MM.1S (cell line): Measurements from ENCODE around the gene SLC12A7.
A peak's percentile ranks its signal among the peaks of the same experiment; 100 is the strongest.

Experiments
- DNase-seq: peaks from one replicate; pipeline ENCODE4 v3.0.0-alpha.2; 2015
- H2AFZ ChIP-seq: fragments of 300-600 bp; sonication (generic); 2 replicates; pipeline ENCODE4 v1.6.0; 2016; ENCODE audit warnings: antibody characterized with exemption, low read length
- H3F3A ChIP-seq: fragments of 300-600 bp; sonication (generic); 2 replicates; pipeline ENCODE4 v1.6.1; 2016; ENCODE audit warnings: mild to moderate bottlenecking, antibody characterized with exemption, low read length, moderate library complexity, mixed read lengths; ENCODE audit not compliant: insufficient read depth
- H3K27ac ChIP-seq: fragments of 300-600 bp; sonication (generic); 2 replicates; pipeline ENCODE4 v1.5.1; 2016; ENCODE audit warnings: mild to moderate bottlenecking, low read length
- H3K27me3 ChIP-seq: fragments of 300-600 bp; sonication (generic); replicated peaks from 2 replicates; pipeline ENCODE4 v1.6.0; 2016; ENCODE audit warnings: low read length; ENCODE audit not compliant: insufficient read depth
- H3K36me3 ChIP-seq: fragments of 300-600 bp; sonication (generic); replicated peaks from 2 replicates; pipeline ENCODE4 v1.6.1; 2016; ENCODE audit warnings: mild to moderate bottlenecking, low read length, mixed read lengths; ENCODE audit not compliant: insufficient read depth
- H3K4me1 ChIP-seq: fragments of 300-600 bp; sonication (generic); 2 replicates; pipeline ENCODE4 v1.6.1; 2016; ENCODE audit warnings: low read length, mixed read lengths
- H3K4me2 ChIP-seq: fragments of 300-600 bp; sonication (generic); 2 replicates; pipeline ENCODE4 v1.6.0; 2016; ENCODE audit warnings: low read depth, low read length
- H3K4me3 ChIP-seq: fragments of 300-600 bp; sonication (generic); 2 replicates; pipeline ENCODE4 v1.5.1; 2016; ENCODE audit warnings: low read length, mixed read lengths
- H3K79me2 ChIP-seq: fragments of 300-600 bp; sonication (generic); 2 replicates; pipeline ENCODE4 v1.6.1; 2016; ENCODE audit warnings: mixed run types, low read length, mixed read lengths
- H3K9ac ChIP-seq: fragments of 300-600 bp; sonication (generic); 2 replicates; pipeline ENCODE4 v1.6.1; 2016; ENCODE audit warnings: low read length, mixed read lengths
- H3K9me2 ChIP-seq: fragments of 300-600 bp; sonication (generic); replicated peaks from 2 replicates; pipeline ENCODE4 v1.6.1; 2016; ENCODE audit warnings: mild to moderate bottlenecking, low read length, mixed read lengths; ENCODE audit not compliant: insufficient read depth
- H3K9me3 ChIP-seq: fragments of 300-600 bp; sonication (generic); replicated peaks from 2 replicates; pipeline ENCODE4 v1.6.1; 2016; ENCODE audit warnings: mild to moderate bottlenecking, low read length, mixed read lengths; ENCODE audit not compliant: insufficient read depth
- H4K20me1 ChIP-seq: fragments of 300-600 bp; sonication (generic); 2 replicates; pipeline ENCODE4 v1.6.1; 2016; ENCODE audit warnings: mild to moderate bottlenecking, low read length, moderate library complexity, mixed read lengths; ENCODE audit not compliant: insufficient read depth
- EZH2 ChIP-seq: fragments of 300-600 bp; sonication (generic); optimal IDR thresholded peaks from 2 replicates; pipeline ENCODE3; 2017; ENCODE audit warnings: low read depth, mild to moderate bottlenecking, antibody characterized with exemption, low read length, mixed read lengths
- EZH2phosphoT487 ChIP-seq: fragments of 300-600 bp; sonication (generic); IDR thresholded peaks from 2 replicates; pipeline ENCODE4 v1.6.1; 2018; ENCODE audit warnings: antibody characterized with exemption, low read length
- TF ChIP-seq, protein P1 (sequence below): fragments of 300-600 bp; sonication (generic); IDR thresholded peaks from 2 replicates; pipeline ENCODE4 v1.5.1; 2016; ENCODE audit warnings: antibody characterized with exemption, low read length, mixed read lengths

The SLC12A7 gene

DNA sequence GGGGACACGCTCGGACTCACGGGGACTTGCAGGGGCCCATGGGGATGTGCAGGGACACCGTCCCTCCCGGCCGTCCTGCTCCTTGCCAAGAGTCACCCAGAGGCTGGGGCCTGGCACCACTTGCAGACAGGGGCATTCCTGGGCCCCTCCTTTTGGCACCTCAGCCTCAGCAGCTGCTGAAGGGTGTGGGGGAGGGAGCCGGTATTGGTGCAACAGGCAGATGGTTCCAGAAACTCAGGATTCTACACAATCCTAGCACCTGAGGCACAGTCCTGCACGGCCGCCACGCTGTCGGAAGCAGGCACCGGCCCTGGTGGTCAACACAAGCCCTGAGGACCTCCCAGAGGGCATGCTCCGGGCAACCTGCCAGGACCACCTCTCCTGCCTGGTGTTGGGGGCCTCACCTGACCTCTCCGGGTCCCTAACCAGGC is 19.3 kb upstream of the SLC12A7 start:
- Histone ChIP-seq H3K9me2 (no peaks in the 10 kb centered on the region), H3K27me3 (no peaks in the 10 kb centered on the region), H4K20me1 (no peaks in the 10 kb centered on the region), H3K4me2 (peak overlapping the region; percentile 87), H3K4me3 (peak overlapping the region; percentile 62), H2AFZ (peak overlapping the region; percentile 34; the same call in 1 of the 2 replicates), H3K36me3 (no peaks in the 10 kb centered on the region), H3K9me3 (no peaks in the 10 kb centered on the region), H3K4me1 (peaks cover 39% of the 10 kb centered on the region), H3K9ac (peak overlapping the region; percentile 82), H3F3A (peaks cover 37% of the 10 kb centered on the region), H3K27ac (peak overlapping the region; percentile 85), H3K79me2 (no peaks in the 10 kb centered on the region)
- TF ChIP-seq EZH2 (no peak), EZH2phosphoT487 (no peak)
- TF ChIP-seq, protein P1, sequence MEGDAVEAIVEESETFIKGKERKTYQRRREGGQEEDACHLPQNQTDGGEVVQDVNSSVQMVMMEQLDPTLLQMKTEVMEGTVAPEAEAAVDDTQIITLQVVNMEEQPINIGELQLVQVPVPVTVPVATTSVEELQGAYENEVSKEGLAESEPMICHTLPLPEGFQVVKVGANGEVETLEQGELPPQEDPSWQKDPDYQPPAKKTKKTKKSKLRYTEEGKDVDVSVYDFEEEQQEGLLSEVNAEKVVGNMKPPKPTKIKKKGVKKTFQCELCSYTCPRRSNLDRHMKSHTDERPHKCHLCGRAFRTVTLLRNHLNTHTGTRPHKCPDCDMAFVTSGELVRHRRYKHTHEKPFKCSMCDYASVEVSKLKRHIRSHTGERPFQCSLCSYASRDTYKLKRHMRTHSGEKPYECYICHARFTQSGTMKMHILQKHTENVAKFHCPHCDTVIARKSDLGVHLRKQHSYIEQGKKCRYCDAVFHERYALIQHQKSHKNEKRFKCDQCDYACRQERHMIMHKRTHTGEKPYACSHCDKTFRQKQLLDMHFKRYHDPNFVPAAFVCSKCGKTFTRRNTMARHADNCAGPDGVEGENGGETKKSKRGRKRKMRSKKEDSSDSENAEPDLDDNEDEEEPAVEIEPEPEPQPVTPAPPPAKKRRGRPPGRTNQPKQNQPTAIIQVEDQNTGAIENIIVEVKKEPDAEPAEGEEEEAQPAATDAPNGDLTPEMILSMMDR: no peak
- DNase-seq: no peak

- peak; percentile 88 for DNase-seq
- H3K36me3 ChIP-seq: no peaks in the 10 kb centered on the region
- H3K79me2 ChIP-seq: no peaks in the 10 kb centered on the region
- no peaks in the 10 kb centered on the region for H3K9me3 ChIP-seq
- peaks cover 32% of the 10 kb centered on the region for H3K4me1 ChIP-seq
- H2AFZ ChIP-seq: peak overlapping the region; percentile 34; the same call in 1 of the 2 replicates
- no peaks in the 10 kb centered on the region for H3K9me2 ChIP-seq
- H3K4me2 ChIP-seq: peak overlapping the region; percentile 87
- peak overlapping the region; percentile 85 for H3K27ac ChIP-seq
- H3K4me3 ChIP-seq: peak overlapping the region; percentile 62
- no peaks in the 10 kb centered on the region for H3K27me3 ChIP-seq
- H3K9ac ChIP-seq: peak overlapping the region; percentile 82
- H4K20me1 ChIP-seq: no peaks in the 10 kb centered on the region
- peaks cover 30% of the 10 kb centered on the region for H3F3A ChIP-seq
- TF ChIP-seq, protein P1: no peak
- TF ChIP-seq EZH2 (no peak), EZH2phosphoT487 (no peak)
Measured at GRCh38 chr5:1130218-1130946, 18.5 kb upstream of the SLC12A7 start.

- peak overlapping the region; percentile 87; the same call in 1 of the 2 replicates for H3K4me2 ChIP-seq
- no peaks in the 10 kb centered on the region for H3K9me2 ChIP-seq
- no peaks in the 10 kb centered on the region for H4K20me1 ChIP-seq
- no peaks in the 10 kb centered on the region for H3K79me2 ChIP-seq
- peak overlapping the region; percentile 85; the same call in 1 of the 2 replicates for H3K27ac ChIP-seq
- H3K9me3 ChIP-seq: no peaks in the 10 kb centered on the region
- peak overlapping the region; percentile 62; the same call in 1 of the 2 replicates for H3K4me3 ChIP-seq
- peak overlapping the region; percentile 82 for H3K9ac ChIP-seq
- peaks cover 24% of the 10 kb centered on the region for H3F3A ChIP-seq
- H3K36me3 ChIP-seq: no peaks in the 10 kb centered on the region
- peaks cover 25% of the 10 kb centered on the region for H3K4me1 ChIP-seq
- H3K27me3 ChIP-seq: peaks cover 4% of the 10 kb centered on the region; the same call in 1 of the 2 replicates
- H2AFZ ChIP-seq: 0 out of 2 replicates have a peak overlapping the region, but pooled peaks have one; percentile 4
- DNase-seq: no peak
- TF ChIP-seq, protein P1: no peak
- TF ChIP-seq EZH2 (no peak), EZH2phosphoT487 (no peak)
Measured at GRCh38 chr5:1129711-1130055, 17.8 kb upstream of the SLC12A7 start.
